GM23338 (cell line): Measurements from ENCODE around the gene RGS6. TPM values are rescaled to one million over a fixed set of nuclear protein-coding genes. Genes with fewer than 3 reads are reported as not detected.

ENCODE experiments used
- ATAC-seq: fragments of 200-7000 bp; cut with Tn5 transposase; 3 replicates; pipeline ENCODE4 v1.9.1; 2020
- DNase-seq: peaks from one replicate; pipeline ENCODE4 v3.0.0-alpha.2; 2015; ENCODE audit warnings: low spot score
- H2AFZ ChIP-seq: fragments of 200-600 bp; sonication (generic); 2 replicates; pipeline ENCODE4 v1.8.0; 2016; ENCODE audit warnings: antibody characterized with exemption, mild to moderate bottlenecking, moderate library complexity
- H3F3A ChIP-seq: fragments of 200-600 bp; sonication (generic); replicated peaks from 2 replicates; pipeline ENCODE4 v1.8.0; 2017; ENCODE audit warnings: antibody characterized with exemption, mixed run types, low read depth
- H3K27ac ChIP-seq: fragments of 200-600 bp; sonication (generic); 2 replicates; pipeline ENCODE4 v1.6.1; 2016; ENCODE audit warnings: low read depth
- H3K27me3 ChIP-seq: fragments of 200-600 bp; sonication (generic); 2 replicates; pipeline ENCODE4 v1.8.0; 2016; ENCODE audit warnings: mild to moderate bottlenecking, mixed run types, moderate library complexity; ENCODE audit not compliant: insufficient read depth
- H3K36me3 ChIP-seq: fragments of 200-600 bp; sonication (generic); 2 replicates; pipeline ENCODE4 v1.8.0; 2016; ENCODE audit warnings: mild to moderate bottlenecking; ENCODE audit not compliant: insufficient read depth
- H3K4me1 ChIP-seq: fragments of 200-600 bp; sonication (generic); 2 replicates; pipeline ENCODE4 v1.8.0; 2016; ENCODE audit warnings: mild to moderate bottlenecking, moderate library complexity; ENCODE audit not compliant: insufficient read depth
- H3K4me2 ChIP-seq: fragments of 200-600 bp; sonication (generic); 2 replicates; pipeline ENCODE4 v1.7.1; 2017; ENCODE audit warnings: mixed run types
- H3K4me3 ChIP-seq: fragments of 200-600 bp; sonication (generic); 2 replicates; pipeline ENCODE4 v1.6.1; 2016; ENCODE audit warnings: mixed run types
- H3K79me2 ChIP-seq: fragments of 200-600 bp; sonication (generic); replicated peaks from 2 replicates; pipeline ENCODE4 v1.8.0; 2017; ENCODE audit warnings: mild to moderate bottlenecking; ENCODE audit not compliant: insufficient read depth
- H3K9me2 ChIP-seq: fragments of 200-600 bp; sonication (generic); 2 replicates; pipeline ENCODE4 v1.8.0; 2017; ENCODE audit not compliant: insufficient read depth
- H4K20me1 ChIP-seq: fragments of 200-600 bp; sonication (generic); replicated peaks from 2 replicates; pipeline ENCODE4 v1.8.0; 2017; ENCODE audit warnings: mild to moderate bottlenecking; ENCODE audit not compliant: insufficient read depth
- H3K27ac Mint-ChIP-seq: 2 replicates; pipeline ENCODE4 v1.8.0; 2020; ENCODE audit warnings: inconsistent platforms, mild to moderate bottlenecking, moderate library complexity, mixed read lengths
- H3K27me3 Mint-ChIP-seq: 3 replicates; pipeline ENCODE4 v1.8.0; 2022; ENCODE audit warnings: low read depth, mild to moderate bottlenecking, moderate library complexity, mixed read lengths, inconsistent platforms; ENCODE audit not compliant: insufficient read depth, poor library complexity
- H3K36me3 Mint-ChIP-seq: 3 replicates; pipeline ENCODE4 v1.8.0; 2021; ENCODE audit warnings: low read depth, mild to moderate bottlenecking, inconsistent platforms, moderate library complexity, mixed read lengths
- H3K4me1 Mint-ChIP-seq: 3 replicates; pipeline ENCODE4 v1.8.0; 2020; ENCODE audit warnings: mild to moderate bottlenecking, inconsistent platforms, mixed read lengths
- H3K4me3 Mint-ChIP-seq: 3 replicates; pipeline ENCODE4 v1.8.0; 2021; ENCODE audit warnings: moderate library complexity, mild to moderate bottlenecking, inconsistent platforms, mixed read lengths
- H3K9me3 Mint-ChIP-seq: 3 replicates; pipeline ENCODE4 v1.8.0; 2020; ENCODE audit warnings: moderate library complexity, mild to moderate bottlenecking, inconsistent platforms, mixed read lengths
- CREB1 ChIP-seq: fragments of 250-450 bp; sonication (Bioruptor Pico); IDR thresholded peaks from 2 replicates; pipeline ENCODE4 v1.5.0; 2020; ENCODE audit warnings: low read depth, mild to moderate bottlenecking, moderate library complexity
- CTCF ChIP-seq, 2 experiments: fragments of 200-600 bp in 1 of 2; sonication (generic) in 1 of 2; conservative IDR thresholded peaks; 2 replicates each; pipeline versions ENCODE4 v1.5.1 to v1.6.1; 2016 to 2017; ENCODE audit warnings: antibody characterized with exemption in 2 of 2, low read depth in 2 of 2, mild to moderate bottlenecking in 2 of 2, moderate library complexity in 1 of 2
- EZH2 ChIP-seq: fragments of 200-600 bp; sonication (generic); IDR thresholded peaks from one replicate; pipeline ENCODE4 v1.8.0; 2017; ENCODE audit warnings: antibody characterized with exemption, mild to moderate bottlenecking, low read depth; ENCODE audit not compliant: unreplicated experiment
- NANOG ChIP-seq: IDR thresholded peaks from 2 replicates; pipeline ENCODE4 v1.6.1; 2016; ENCODE audit warnings: antibody characterized with exemption, borderline replicate concordance
- STAT1 ChIP-seq: IDR thresholded peaks from one replicate; pipeline ENCODE4 v1.6.1; 2016; ENCODE audit warnings: antibody characterized with exemption; ENCODE audit not compliant: unreplicated experiment
- ZNF331 ChIP-seq: fragments of 250-450 bp; sonication (Bioruptor Pico); IDR thresholded peaks from 2 replicates; pipeline ENCODE4 v1.5.0; 2020; ENCODE audit warnings: low read depth, mild to moderate bottlenecking, moderate library complexity
- ZNF462 ChIP-seq: fragments of 250-450 bp; sonication (Bioruptor Pico); IDR thresholded peaks from 2 replicates; pipeline ENCODE4 v1.5.0; 2020; ENCODE audit warnings: mild to moderate bottlenecking, moderate library complexity
- polyA plus RNA-seq: library from polyadenylated mRNA; unstranded; fragments of >200 nt; fragmentation: Nextera tagmentation; extraction: Ambion mirVana; gene quantifications from 2 replicates; pipeline ENCODE4 v1.2.1, GENCODE V29; 2016
- total RNA-seq: library from RNA; depleted of rRNA; stranded (reverse); fragments of >200 nt; shearing (Covaris generic); gene quantifications from 2 replicates; pipeline ENCODE4 v1.2.3, GENCODE V29; 2014

The RGS6 gene
- total and polyA plus RNA-seq, 2 experiments from 2014 or later: 0.66 to 0.83 TPM

GRCh38 chr14:72611506-72611905 lies 679.3 kb downstream of the RGS6 start:
- Histone ChIP-seq H3K27ac (no peak overlapping the region), H3K4me3 (no peak overlapping the region), H3F3A (no peaks in the 10 kb centered on the region), H3K27me3 (no peaks in the 10 kb centered on the region), H2AFZ (no peak overlapping the region), H3K79me2 (no peaks in the 10 kb centered on the region), H3K4me2 (no peak overlapping the region), H3K4me1 (no peaks in the 10 kb centered on the region), H3K36me3 (no peaks in the 10 kb centered on the region), H3K9me2 (peaks cover under 1% of the 10 kb centered on the region; the same call in 1 of the 2 replicates), H4K20me1 (no peaks in the 10 kb centered on the region)
- DNase-seq: no peak
- H3K27ac Mint-ChIP-seq: no peak overlapping the region
- no peaks in the 10 kb centered on the region for H3K9me3 Mint-ChIP-seq
- no peaks in the 10 kb centered on the region for H3K36me3 Mint-ChIP-seq
- TF ChIP-seq ZNF331 (CRISPR knock-in tag) (no peak), CREB1 (CRISPR knock-in tag) (no peak), NANOG (no peak), STAT1 (no peak), CTCF (conservative IDR thresholded peaks at IDR 0.05; ENCODE audit: low read depth in 2 of 2) (no peak), EZH2 (no peak), ZNF462 (CRISPR knock-in tag) (no peak)
- H3K27me3 Mint-ChIP-seq: peaks cover 10% of the 10 kb centered on the region
- no peak overlapping the region for H3K4me3 Mint-ChIP-seq
- H3K4me1 Mint-ChIP-seq: peaks cover 7% of the 10 kb centered on the region; the same call in 2 of the 3 replicates
- ATAC-seq: no peak
